ENCODE results near the gene ADGRB3.

DNA sequence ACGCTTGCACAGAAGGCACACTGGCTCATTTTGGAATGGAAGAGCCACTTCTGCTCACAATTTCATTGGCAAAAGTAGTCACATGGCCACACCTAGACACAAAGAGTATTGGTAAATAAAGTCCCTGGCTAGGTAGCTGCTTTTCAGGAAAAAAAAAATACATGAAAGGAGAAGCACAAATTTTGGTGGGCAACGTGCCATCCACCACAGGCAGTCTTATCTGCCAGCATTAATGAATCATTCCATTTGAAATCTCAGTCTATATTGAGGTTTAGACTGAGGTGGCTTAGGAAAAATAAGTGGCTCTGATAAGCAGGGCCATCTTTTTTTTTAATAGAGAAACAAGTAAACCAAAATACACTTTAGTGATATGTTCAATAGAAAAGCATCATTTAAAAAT is 44.3 kb downstream of the ADGRB3 start:
- TF ChIP-seq CTCF (IDR thresholded peaks at IDR 0.05; ENCODE audit: low read depth, low read length, missing input control) (no peak), NR2F2 (IDR thresholded peaks at IDR 0.05) (no peak), HNF4A (conservative IDR thresholded peaks at IDR 0.05) (no peak), ATF3 (IDR thresholded peaks at IDR 0.05) (no peak), GABPA (IDR thresholded peaks at IDR 0.05 in 1 of 2, conservative IDR thresholded peaks at IDR 0.05 in 1 of 2) (no peak)
- TF ChIP-seq, protein P1, sequence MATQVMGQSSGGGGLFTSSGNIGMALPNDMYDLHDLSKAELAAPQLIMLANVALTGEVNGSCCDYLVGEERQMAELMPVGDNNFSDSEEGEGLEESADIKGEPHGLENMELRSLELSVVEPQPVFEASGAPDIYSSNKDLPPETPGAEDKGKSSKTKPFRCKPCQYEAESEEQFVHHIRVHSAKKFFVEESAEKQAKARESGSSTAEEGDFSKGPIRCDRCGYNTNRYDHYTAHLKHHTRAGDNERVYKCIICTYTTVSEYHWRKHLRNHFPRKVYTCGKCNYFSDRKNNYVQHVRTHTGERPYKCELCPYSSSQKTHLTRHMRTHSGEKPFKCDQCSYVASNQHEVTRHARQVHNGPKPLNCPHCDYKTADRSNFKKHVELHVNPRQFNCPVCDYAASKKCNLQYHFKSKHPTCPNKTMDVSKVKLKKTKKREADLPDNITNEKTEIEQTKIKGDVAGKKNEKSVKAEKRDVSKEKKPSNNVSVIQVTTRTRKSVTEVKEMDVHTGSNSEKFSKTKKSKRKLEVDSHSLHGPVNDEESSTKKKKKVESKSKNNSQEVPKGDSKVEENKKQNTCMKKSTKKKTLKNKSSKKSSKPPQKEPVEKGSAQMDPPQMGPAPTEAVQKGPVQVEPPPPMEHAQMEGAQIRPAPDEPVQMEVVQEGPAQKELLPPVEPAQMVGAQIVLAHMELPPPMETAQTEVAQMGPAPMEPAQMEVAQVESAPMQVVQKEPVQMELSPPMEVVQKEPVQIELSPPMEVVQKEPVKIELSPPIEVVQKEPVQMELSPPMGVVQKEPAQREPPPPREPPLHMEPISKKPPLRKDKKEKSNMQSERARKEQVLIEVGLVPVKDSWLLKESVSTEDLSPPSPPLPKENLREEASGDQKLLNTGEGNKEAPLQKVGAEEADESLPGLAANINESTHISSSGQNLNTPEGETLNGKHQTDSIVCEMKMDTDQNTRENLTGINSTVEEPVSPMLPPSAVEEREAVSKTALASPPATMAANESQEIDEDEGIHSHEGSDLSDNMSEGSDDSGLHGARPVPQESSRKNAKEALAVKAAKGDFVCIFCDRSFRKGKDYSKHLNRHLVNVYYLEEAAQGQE (IDR thresholded peaks at IDR 0.05) = no peak
